GM21515 (cell line): ENCODE measurements around the gene SLC25A39.
"Not testable (repeated sequence)": the region's sequence is repeated elsewhere in the genome, so short reads cannot be mapped to it uniquely, and the experiment has no call there.

Source experiments
- ATAC-seq: cut with Tn5 transposase; IDR thresholded peaks from one replicate; pipeline ENCODE4 v1.9.1; 2021; ENCODE audit not compliant: unreplicated experiment

Gene SLC25A39

GRCh38 chr17:44354582-44355561, 30.2 kb upstream of the SLC25A39 start:
- no peak for ATAC-seq

- no peak for ATAC-seq
Observed at GRCh38 chr17:44353672-44354331, 29.2 kb upstream of the SLC25A39 start.

- ATAC-seq: no peak
Observed at GRCh38 chr17:44352828-44353671, 28.4 kb upstream of the SLC25A39 start.

- ATAC-seq: no peak
Observed at GRCh38 chr17:44351961-44352827, 27.6 kb upstream of the SLC25A39 start.

- no peak for ATAC-seq
Observed at GRCh38 chr17:44351464-44351863, 26.8 kb upstream of the SLC25A39 start.

GRCh38 chr17:44350733-44351226, 26.2 kb upstream of the SLC25A39 start:
- ATAC-seq: no peak

GRCh38 chr17:44349553-44350070, 25.0 kb upstream of the SLC25A39 start:
- no peak for ATAC-seq

- no peak for ATAC-seq
Observed at GRCh38 chr17:44348988-44349364, 24.4 kb upstream of the SLC25A39 start.

- peak; percentile 36 for ATAC-seq
Observed at GRCh38 chr17:44348234-44348987, 23.8 kb upstream of the SLC25A39 start.

- not testable (repeated sequence) for ATAC-seq
Observed at GRCh38 chr17:44347206-44348055, 22.8 kb upstream of the SLC25A39 start.

GRCh38 chr17:44346064-44346844, 21.6 kb upstream of the SLC25A39 start:
- ATAC-seq: no peak

GRCh38 chr17:44345454-44346026, 20.9 kb upstream of the SLC25A39 start:
- peak; percentile 2 for ATAC-seq

GRCh38 chr17:44344939-44345453, 20.4 kb upstream of the SLC25A39 start, which contains the start of gene GRN:
Gene GRN (plus strand): TSS chr17:44345302. CDS start chr17:44349165, 3,863 bp downstream.
- ATAC-seq: peak; percentile 59

- ATAC-seq: no peak
Observed at GRCh38 chr17:44343510-44344209, 19.0 kb upstream of the SLC25A39 start.

- ATAC-seq: not testable (repeated sequence)
Observed at GRCh38 chr17:44340553-44340952, 15.9 kb upstream of the SLC25A39 start.

- ATAC-seq: no peak
Observed at GRCh38 chr17:44338702-44339101, 14.1 kb upstream of the SLC25A39 start.
